HG02852 (cell line): ENCODE data around the gene ZNF576.
A peak's percentile ranks its signal among the peaks of the same experiment; 100 is the strongest.
"Not testable (repeated sequence)": the region's sequence is repeated elsewhere in the genome, so short reads cannot be mapped to it uniquely, and the experiment has no call there.

Source experiments
- ATAC-seq: cut with Tn5 transposase; IDR thresholded peaks from one replicate; pipeline ENCODE4 v1.9.1; 2021; ENCODE audit warnings: mild to moderate bottlenecking, moderate library complexity; ENCODE audit not compliant: unreplicated experiment

ZNF576 gene, protein sequence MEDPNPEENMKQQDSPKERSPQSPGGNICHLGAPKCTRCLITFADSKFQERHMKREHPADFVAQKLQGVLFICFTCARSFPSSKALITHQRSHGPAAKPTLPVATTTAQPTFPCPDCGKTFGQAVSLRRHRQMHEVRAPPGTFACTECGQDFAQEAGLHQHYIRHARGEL

DNA sequence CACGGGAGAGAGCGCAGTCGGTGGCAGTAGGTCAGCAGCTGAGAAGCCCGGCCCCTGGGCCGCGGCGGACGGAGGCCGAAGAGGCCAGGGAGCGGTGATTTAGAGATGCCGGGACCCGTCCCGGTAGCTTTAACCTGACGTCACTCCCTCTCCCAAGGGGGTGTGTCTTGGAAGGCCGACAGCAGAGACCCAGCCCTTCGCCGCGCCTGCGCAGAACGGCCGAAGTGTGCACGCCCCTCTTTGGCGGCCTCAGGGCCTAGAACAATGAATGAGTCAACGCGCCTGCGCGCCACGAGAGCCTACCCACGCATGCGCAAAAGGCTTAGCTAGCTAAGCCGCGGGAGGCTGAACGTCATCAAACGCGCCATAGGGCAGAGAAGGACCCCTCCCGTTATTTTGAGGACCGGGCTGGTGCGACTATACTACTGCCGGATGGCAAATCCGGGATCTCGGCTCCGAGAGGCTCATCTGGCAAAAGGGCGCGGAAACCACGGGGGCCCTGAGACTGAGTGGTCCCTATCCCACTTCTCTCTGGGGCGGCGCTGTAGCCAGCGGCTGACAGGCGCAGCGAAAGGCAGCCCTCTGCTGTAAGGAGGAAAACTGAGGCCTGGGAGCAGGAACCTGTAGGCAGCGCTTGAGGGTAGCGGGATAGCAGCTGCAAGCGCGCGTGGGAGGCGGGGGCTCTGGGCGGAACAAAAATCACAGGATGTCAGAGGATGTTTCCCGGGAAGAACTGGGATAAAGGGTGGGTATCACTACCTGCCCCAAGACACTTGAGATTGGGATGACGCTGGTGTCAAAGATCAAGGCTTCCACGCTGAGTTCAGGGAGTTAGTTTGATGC is at the start of gene ZNF576, which contains the start of gene IRGQ:
Gene ZNF576 (plus strand): TSS at position 597 of the 843 bp plus-strand sequence. CDS start 514 bp downstream, outside the sequence.
Gene IRGQ (minus strand): TSS at position 136 of the 843 bp plus-strand sequence. CDS start 796 bp downstream, outside the sequence.
- peak; percentile 79 for ATAC-seq

DNA sequence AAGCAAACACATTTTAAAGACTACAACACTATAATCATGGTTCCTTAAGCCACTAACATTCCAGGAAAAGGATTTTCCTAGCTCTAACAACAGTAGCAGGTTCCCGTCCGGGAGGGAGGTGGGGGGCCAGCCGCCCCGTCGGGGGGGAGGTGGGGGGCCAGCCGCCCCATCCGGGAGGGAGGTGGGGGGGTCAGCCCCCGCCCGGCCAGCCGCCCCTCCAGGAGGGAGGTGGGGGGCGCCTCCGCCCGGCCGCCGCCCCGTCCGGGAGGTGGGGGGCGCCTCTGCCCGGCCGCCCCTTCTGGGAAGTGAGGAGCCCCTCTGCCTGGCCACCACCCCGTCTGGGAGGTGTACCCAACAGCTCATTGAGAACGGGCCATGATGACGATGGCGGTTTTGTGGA is 48.5 kb upstream of the ZNF576 start:
- not testable (repeated sequence) for ATAC-seq

DNA sequence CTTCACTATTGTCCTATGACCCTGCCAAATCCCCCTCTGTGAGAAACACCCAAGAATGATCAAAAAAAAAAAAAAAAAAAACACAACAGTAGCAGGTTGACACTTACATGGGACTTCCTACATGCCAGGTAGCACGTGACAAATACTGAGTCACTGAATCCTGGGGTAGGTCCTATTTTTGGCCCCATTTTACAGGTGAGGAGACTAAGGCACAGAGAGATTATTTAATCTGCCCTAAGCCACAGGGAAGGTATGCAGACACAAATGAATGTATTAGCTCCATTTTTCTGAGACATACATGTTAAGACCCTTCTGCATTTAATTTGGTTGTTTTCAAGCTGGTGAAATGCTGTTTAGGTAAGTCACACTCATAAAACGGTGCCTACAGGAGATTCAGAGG is 47.7 kb upstream of the ZNF576 start:
- ATAC-seq = no peak

DNA sequence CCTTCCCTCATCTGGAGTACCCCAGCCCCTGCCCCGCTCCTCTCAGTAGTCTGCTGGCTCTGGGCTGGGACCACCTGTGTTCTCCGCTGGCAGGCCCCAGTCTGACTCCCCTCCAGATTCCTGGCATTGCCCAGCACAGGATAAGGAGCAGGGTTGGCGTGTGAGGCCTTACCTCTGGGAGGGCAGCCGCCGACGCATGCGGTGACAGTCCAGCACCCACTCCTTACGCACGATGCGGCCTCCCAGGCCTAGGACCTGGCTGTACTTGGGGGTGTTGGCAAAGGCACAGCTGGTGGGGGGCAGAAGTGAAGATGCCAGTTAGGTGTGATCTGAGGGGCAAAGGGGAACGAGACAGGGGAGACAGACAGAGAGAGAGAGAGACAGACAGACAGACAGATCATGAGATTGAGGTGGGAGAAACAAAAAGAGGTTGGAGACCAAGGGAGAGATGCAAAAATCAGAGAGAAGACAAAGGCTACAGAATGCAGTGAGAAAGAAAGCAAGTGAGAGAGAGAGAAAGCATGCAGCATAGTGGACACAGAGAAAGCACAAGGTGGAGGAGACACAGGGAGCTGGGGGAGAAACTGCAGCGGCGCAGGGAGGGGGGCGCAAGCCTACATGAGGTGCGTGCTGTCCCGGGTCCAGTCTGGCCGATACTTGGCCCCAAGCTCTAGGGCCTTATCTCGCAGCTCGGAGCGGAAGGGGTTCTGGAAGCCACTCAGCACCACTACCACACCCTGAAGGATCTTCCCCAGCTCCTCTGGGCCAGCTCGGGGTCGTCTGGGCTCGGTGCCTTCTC is 44.8 kb upstream of the ZNF576 start:
- ATAC-seq = no peak

DNA sequence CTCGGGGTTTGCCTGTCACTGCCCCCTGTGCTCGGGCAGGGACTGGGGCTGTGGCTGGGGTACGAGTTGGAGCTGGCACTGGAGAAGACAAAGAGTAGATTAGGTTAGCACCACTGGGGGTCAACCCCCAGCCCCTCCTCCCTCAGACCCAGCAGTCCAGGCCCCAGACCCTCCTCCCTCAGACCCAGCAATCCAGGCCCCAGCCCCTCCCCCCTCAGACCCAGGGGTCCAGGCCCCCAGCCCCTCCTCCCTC is 44.3 kb upstream of the ZNF576 start:
- no peak for ATAC-seq

DNA sequence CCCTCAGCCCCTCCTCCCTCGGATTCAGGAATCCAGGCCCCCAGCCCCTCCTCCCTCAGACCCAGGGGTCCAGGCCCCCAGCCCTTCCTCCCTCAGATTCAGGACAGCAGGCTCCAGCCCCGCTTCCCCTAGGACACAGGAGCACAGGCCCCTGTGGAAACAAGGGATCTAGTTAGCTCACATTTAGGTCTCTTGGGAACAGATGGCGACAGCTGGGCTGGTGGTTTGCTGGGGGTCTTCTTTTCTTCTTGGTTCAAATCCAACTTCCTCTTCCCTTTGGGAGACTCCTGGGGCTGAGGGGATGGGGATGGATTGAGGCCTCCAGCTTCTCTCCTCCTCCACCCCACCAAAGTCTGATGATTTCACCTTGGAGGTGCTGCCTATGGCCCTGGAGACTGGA is 43.8 kb upstream of the ZNF576 start:
- ATAC-seq = no peak

DNA sequence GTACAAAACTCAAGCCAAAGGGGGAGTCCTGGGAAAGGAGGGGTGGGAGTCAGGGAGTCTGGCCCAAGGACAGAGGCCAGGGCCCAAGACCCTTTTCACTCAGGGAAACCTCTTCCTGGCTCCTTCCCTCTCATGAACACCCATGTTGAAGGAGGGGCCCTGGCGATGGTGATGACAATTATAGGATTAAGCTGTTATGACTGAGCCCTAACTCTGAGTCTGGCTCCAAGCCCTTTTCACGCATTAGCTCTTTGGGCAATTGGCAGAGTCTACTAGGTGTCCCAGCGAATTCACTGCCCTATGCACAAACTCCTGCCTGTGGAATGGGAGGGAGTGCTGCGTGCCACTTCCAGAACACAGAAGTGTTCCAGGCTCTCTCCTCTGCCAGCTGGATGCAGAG is 42.7 kb upstream of the ZNF576 start:
- no peak for ATAC-seq

DNA sequence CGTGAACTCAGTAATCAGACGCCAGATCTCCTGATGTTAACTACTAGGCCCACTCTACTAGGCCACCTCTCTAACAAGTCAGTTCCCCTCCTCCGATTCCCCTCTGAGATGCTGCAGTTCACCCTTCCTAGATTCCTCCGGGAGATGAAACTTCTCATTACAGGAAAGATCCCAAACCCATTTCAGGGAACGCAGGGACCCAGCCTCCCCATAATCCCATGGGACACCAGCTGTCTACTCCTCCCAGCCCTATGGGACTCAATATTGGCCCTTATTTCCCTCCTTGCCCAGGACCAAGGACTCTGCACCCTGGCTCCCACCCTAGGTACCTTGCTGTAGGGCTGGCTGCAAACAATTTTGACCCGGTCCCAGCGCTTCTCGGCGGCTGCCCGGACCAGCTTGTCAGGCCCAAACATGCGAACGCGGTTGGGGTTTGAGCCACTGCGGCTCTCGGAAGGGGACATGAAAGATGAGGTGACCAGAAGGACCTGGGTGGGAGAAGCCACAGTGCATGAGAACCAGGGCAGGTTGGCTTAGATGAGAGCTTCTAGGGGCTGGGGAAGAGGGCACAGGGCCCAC is 42.0 kb upstream of the ZNF576 start:
- ATAC-seq = no peak

DNA sequence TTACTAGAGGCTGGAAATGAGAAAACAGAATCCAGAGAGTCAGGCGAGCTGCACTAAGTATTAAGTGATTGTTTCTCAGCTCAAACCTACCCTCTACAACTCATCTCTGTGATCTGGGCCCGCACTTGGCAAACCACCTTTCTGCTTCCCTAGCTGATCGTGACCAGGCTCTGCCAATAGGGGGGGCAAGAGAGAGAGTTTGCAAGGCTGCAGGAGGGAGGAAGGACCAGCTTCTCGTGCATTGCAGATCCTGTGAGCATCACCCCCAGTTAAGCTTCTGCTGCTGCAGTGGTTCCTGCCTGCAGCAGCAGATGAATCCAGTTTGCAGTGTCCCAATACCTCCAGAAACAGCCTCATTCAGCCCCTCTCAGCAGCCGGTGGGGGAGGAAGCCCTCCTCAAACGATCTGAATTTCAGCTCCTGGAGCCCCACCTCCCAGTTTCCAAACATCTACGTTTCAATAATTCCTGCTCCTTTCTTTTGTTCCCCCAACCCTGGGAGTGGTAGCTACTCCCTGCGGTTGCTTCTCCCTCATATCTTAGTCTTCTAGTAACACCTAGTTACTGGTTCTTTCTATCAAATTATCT is 41.1 kb upstream of the ZNF576 start:
- ATAC-seq = peak; percentile 45

DNA sequence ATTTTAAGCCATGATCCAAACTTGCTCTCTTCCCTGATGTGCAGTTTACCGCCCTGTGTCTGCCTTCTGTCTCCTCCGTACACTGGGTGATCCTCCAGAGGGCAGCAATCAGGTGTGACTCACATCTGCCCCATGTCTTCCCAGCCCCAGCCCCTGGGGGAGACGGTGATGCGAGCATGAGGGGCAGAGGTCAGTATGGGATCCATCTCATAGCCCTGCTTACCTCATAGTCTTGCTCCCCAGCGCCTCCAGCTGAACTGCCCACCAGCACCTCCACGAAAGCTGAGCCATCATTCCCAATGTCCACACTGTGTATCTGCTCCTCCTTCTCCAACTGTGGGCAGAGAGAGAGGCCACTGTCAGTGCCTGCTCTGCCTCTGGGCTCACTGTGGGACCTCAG is 35.7 kb upstream of the ZNF576 start:
- no peak for ATAC-seq

DNA sequence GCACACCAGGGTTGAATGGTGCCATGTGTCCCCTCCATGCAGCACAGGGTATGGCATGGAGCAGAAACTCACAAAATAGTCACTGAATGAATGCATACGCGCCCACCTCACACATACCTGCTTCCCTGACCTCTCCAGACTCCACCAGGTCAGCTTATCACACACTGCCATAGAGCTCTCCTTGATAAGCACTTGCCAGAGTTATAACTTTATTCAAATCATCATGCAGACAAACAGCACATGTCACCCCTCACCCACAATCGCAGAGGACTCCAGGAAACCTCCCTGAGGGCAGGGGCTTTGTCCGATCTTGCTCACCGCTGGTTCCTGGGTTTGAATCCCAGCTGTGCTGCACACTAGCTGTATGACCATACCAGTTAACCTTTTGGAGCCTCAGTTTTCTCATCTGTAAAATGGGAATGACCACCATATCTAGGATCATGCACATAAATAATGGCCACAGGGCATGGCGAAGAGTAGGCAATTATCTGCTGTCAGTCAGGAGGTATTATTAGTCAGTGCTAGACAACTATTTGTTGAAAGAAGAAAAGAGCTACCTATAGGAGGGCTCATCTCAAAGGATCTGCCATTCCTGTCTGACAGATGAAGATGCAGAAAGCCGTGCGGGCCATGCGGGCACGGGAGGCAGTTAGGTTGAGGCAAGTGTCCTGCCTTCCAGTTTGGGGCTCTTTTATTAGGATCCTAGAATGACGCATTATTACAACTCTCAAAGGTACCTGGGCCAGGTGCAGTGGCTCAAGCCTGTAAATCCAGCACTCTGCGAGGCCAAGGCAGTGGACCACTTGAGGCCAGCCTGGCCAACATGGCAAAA is 35.0 kb upstream of the ZNF576 start:
- no peak for ATAC-seq

DNA sequence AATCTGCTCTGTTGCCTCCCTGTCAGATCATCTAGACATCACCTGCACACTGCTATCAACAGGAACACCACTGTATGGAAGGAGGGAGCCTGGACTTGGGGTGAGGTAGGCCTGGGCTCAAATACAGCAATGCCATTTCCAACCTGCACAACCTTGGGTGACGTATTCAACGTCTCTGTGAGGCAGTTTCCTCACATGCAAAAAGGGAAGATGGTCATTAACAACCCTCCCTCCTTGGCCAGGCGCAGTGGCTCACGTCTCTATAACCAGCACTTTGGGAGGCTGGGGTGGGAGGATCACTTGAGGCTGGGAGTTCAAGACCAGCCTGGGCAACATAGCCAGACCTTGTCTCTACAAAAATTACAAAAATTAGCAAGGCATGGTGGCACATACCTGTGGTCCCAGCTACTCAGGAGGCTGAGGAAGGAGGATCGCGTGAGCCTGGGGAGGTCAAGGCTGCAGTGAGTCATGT is 34.1 kb upstream of the ZNF576 start:
- ATAC-seq = no peak

DNA sequence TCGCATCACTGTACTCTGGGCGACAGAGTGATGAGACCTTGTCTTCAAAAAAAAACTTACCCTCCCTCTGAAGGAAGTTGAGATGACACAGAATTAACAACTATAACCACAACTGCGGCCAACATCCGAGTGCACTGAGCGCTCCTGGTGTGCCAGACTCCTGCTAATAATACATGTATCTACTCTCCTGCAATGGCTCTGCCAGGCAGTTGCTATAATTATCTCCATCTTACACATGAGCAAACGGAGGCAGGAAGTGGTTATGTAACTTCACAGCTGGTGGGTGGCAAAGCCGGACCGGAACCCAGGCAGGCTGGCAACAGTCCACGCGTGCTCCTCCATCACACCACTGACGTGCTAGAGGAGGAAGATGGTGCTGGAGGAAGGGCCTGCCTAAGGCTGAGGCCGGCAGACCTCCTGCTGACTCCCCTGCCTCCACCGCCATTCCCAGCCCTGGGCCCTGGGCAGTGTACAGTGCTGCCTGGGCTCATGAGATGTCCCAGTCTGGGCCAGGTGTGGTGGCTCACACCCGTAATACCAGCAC is 33.6 kb upstream of the ZNF576 start:
- ATAC-seq = peak; percentile 60

DNA sequence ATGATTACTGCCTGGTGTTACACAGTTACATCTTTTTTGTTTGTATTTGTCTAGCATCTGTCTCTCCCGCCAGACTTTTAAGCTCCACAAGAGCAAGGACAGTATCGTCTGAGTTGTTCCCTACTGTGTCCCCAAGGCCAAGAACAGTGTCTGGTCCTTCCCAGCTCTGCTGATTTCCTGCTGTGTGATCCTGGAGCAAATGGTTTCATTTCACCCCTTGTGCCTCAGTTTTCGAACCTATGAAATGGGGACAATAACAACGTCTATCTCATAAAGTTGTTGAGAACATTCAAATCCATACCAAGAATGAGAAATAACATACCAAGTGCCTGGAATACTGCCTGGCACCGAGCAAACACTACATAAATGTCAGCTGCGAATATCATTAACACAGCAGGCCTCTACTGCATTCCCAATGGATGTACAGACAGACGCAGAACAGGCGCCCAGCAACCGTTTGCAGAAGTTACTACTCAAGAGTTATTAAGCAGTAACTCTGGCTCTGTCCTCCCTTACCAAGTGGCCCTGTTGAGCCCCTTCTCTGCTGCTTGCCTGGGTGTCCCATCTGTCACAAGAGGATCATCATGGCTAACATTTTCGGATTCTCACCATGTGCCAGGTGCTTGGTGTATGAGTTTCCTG is 32.5 kb upstream of the ZNF576 start:
- ATAC-seq = no peak

DNA sequence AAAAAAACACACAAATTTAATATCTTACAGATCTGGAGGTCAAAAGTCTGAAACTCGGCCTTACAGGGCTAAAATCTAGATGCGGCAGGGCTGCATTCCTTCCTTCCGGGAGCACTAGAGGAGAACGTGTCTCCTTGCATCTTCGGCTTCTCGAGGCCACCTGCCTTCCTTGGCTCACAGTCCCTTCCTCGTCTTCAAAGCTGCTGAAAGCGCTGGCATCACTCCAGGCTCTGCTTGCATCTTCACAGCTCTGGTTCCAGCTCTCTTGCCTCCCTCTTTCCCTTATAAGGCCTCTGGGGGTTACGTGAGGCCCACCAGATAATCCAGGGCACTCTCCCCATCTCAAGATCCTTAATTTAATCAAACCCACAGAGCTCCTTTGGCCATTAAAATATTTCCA is 31.6 kb upstream of the ZNF576 start:
- ATAC-seq = no peak

DNA sequence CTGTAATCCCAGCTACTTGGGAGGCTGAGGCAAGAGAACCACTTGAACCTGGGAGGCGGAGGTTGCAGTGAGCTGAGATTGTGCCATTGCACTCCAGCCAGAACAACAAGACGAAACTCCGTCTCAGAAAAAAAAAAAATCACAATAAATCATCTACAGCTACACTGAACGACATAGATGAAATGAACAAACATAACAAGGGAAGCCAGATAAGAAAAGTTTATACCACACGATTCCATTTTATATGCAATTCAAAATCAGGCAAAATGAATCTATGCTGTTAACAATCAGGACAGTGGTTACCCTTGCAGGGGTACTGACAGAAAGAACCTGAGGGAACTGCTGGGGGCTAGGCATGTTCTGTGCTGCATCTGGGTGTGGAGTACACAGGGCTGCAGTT is 26.7 kb upstream of the ZNF576 start:
- ATAC-seq = no peak

DNA sequence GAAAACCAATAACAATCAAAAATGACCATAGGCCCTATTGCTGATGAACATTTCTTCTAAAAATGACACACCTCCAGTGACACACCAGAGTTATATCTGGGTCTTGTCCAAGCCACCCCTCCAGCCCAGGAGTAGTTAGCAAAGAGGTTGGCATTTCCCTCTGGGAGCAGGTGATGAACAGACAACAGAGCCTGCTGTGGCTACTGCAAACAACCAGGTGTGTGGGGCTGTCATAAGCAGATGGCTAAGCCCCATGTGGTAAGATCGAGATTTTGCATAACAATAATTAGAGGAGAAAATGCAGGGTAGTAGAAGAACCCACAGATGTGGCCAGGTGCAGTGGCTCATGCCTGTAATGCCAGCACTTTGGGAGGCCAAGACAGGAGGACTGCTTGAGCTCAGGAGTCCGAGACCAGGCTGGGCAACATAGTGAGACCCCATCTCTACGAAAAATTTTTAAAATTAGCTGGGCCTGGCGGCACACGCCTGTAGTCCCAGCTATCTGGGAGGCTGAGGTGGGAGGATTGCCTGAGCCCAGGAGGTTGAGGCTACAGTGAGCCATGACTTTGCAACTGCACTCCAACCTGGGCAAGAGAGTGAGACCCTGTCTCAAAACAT is 26.1 kb upstream of the ZNF576 start:
- ATAC-seq = no peak

DNA sequence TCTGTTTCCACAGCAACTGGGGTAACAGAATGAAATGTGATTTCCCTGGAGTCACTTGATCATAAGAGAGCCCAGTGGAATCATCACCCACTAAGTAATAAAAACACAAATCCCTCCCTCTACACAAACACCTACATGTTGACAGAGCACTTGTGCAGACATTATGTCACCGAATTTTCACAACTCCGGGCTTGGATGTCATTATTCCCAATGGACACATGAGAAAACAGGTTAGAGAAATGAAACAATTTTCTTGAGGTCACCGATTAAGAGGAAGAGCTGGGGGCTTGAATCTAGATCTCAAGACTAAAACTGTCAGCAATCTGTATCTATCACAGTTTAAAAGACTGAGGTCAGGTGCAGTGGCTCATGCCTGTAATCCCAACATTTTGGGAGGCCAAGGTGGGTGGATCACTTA is 24.2 kb upstream of the ZNF576 start:
- no peak for ATAC-seq
